ENCODE results near the gene C17orf78.
A peak's percentile ranks its signal among the peaks of the same experiment; 100 is the strongest.

DNA sequence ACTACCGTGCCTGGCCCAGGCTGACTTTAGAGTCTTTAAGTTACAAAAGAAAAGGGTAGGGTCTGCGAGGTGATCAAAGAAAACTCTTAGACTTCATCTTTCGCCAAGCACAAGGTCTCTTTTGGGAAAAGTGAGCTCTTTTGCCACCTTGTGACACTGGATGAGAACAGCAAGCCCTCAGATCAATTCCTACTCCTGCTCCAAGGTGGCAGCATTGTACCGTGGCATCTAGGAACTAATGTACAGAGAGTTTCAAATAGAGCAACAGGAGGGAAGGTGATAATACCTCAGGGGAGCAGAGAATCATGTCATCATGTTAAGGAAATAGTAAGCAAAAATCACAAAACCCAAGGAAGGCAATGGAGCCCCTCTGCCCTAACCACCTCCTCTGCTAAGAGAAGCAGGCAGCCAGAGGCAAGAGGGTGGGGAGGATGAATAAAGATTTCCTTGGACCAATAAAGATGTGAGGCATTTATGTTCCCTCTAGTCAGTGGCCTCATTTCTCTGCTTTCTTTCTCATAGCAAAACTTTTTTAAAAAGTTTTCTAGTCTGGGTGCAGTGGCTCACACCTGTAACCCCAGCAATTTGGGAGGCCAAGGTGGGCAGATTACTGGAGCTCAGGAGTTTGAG, 2.1 kb upstream of the C17orf78 start:
- TF ChIP-seq, protein P1, sequence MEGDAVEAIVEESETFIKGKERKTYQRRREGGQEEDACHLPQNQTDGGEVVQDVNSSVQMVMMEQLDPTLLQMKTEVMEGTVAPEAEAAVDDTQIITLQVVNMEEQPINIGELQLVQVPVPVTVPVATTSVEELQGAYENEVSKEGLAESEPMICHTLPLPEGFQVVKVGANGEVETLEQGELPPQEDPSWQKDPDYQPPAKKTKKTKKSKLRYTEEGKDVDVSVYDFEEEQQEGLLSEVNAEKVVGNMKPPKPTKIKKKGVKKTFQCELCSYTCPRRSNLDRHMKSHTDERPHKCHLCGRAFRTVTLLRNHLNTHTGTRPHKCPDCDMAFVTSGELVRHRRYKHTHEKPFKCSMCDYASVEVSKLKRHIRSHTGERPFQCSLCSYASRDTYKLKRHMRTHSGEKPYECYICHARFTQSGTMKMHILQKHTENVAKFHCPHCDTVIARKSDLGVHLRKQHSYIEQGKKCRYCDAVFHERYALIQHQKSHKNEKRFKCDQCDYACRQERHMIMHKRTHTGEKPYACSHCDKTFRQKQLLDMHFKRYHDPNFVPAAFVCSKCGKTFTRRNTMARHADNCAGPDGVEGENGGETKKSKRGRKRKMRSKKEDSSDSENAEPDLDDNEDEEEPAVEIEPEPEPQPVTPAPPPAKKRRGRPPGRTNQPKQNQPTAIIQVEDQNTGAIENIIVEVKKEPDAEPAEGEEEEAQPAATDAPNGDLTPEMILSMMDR (IDR thresholded peaks at IDR 0.05; ENCODE audit: low read depth, low read length), result peak; percentile 100
- TF ChIP-seq POLR2A (IDR thresholded peaks at IDR 0.05; ENCODE audit: extremely low read depth, insufficient read length), result no peak
